SK-N-SH treated with all-trans-retinoic acid at 6 μM for 48 hours (cell line): Measurements from ENCODE around the gene DCP2.

ENCODE experiments used
- ARNTL ChIP-seq: fragments of 450-650 bp; formaldehyde crosslinking; IDR thresholded peaks from 2 replicates; pipeline ENCODE4 v1.5.0; 2020; ENCODE audit warnings: low read depth, mild to moderate bottlenecking, moderate library complexity, borderline replicate concordance
- BACH2 ChIP-seq: fragments of 250-450 bp; sonication (Bioruptor Pico); IDR thresholded peaks from 2 replicates; pipeline ENCODE4 v1.9.0; 2021; ENCODE audit warnings: mild to moderate bottlenecking, borderline replicate concordance
- CREB5 ChIP-seq: fragments of 250-450 bp; sonication (Bioruptor Pico); IDR thresholded peaks from 2 replicates; pipeline ENCODE4 v1.5.1; 2020; ENCODE audit warnings: low read depth, mild to moderate bottlenecking, moderate library complexity
- CSDC2 ChIP-seq: fragments of 250-450 bp; sonication (Bioruptor Pico); IDR thresholded peaks from 2 replicates; pipeline ENCODE4 v1.5.0; 2020; ENCODE audit warnings: mild to moderate bottlenecking, moderate library complexity
- CSRNP3 ChIP-seq: fragments of 250-450 bp; sonication (Bioruptor Pico); IDR thresholded peaks from 2 replicates; pipeline ENCODE4 v1.5.1; 2021; ENCODE audit warnings: mild to moderate bottlenecking, moderate library complexity
- ESRRG ChIP-seq: fragments of 250-450 bp; sonication (Bioruptor Pico); IDR thresholded peaks from 2 replicates; pipeline ENCODE4 v1.6.1; 2021; ENCODE audit warnings: mild to moderate bottlenecking
- PATZ1 ChIP-seq: fragments of 250-450 bp; sonication (Bioruptor Pico); IDR thresholded peaks from 2 replicates; pipeline ENCODE4 v1.8.0; 2020; ENCODE audit warnings: mild to moderate bottlenecking, moderate library complexity, borderline replicate concordance
- PPARA ChIP-seq: fragments of 250-450 bp; sonication (Bioruptor Pico); IDR thresholded peaks from 2 replicates; pipeline ENCODE4 v1.5.0; 2020; ENCODE audit warnings: mild to moderate bottlenecking, borderline replicate concordance
- RARB ChIP-seq: fragments of 250-450 bp; sonication (Bioruptor Pico); IDR thresholded peaks from 2 replicates; pipeline ENCODE4 v1.8.0; 2021; ENCODE audit warnings: mild to moderate bottlenecking, moderate library complexity
- TOX ChIP-seq: fragments of 250-450 bp; sonication (Bioruptor Pico); IDR thresholded peaks from 2 replicates; pipeline ENCODE4 v1.8.0; 2021; ENCODE audit warnings: mild to moderate bottlenecking, moderate library complexity, borderline replicate concordance
- ZC3H10 ChIP-seq: fragments of 250-450 bp; sonication (Bioruptor Pico); IDR thresholded peaks from 2 replicates; pipeline ENCODE4 v1.5.1; 2021; ENCODE audit warnings: mild to moderate bottlenecking, moderate library complexity
- ZFP3 ChIP-seq: fragments of 250-450 bp; sonication (Bioruptor Pico); IDR thresholded peaks from 2 replicates; pipeline ENCODE4 v1.5.0; 2020; ENCODE audit warnings: mild to moderate bottlenecking, moderate library complexity
- ZNF565 ChIP-seq: fragments of 450-650 bp; formaldehyde crosslinking; conservative IDR thresholded peaks from 2 replicates; pipeline ENCODE4 v1.5.0; 2020; ENCODE audit warnings: low read depth, mild to moderate bottlenecking, moderate library complexity
- ZNF8 ChIP-seq: fragments of 450-650 bp; formaldehyde crosslinking; IDR thresholded peaks from 2 replicates; pipeline ENCODE4 v1.5.0; 2020; ENCODE audit warnings: mild to moderate bottlenecking, moderate library complexity

- TF ChIP-seq ZC3H10 (CRISPR knock-in tag): no peak
- no peak for TF ChIP-seq CREB5 (CRISPR knock-in tag)
- no peak for TF ChIP-seq PPARA (CRISPR knock-in tag)
- TF ChIP-seq PATZ1 (CRISPR knock-in tag): no peak
- no peak for TF ChIP-seq ZFP3 (CRISPR knock-in tag)
- TF ChIP-seq CSRNP3: no peak
- no peak for TF ChIP-seq ZNF565 (CRISPR knock-in tag)
- TF ChIP-seq RARB (CRISPR knock-in tag): no peak
- TF ChIP-seq CSDC2: no peak
- no peak for TF ChIP-seq ZNF8 (CRISPR knock-in tag)
- no peak for TF ChIP-seq BACH2 (CRISPR knock-in tag)
- TF ChIP-seq ESRRG (CRISPR knock-in tag): no peak
- no peak for TF ChIP-seq ARNTL (CRISPR knock-in tag)
- no peak for TF ChIP-seq TOX (CRISPR knock-in tag)
Observed at GRCh38 chr5:113047733-113048652, 71.4 kb downstream of the DCP2 start.
